HG03097 (cell line): ENCODE results near the gene POLA2.
A peak's percentile ranks its signal among the peaks of the same experiment; 100 is the strongest.

Source experiments
- ATAC-seq: cut with Tn5 transposase; IDR thresholded peaks from one replicate; pipeline ENCODE4 v1.9.1; 2021; ENCODE audit not compliant: unreplicated experiment, low FRiP score

Gene POLA2

DNA sequence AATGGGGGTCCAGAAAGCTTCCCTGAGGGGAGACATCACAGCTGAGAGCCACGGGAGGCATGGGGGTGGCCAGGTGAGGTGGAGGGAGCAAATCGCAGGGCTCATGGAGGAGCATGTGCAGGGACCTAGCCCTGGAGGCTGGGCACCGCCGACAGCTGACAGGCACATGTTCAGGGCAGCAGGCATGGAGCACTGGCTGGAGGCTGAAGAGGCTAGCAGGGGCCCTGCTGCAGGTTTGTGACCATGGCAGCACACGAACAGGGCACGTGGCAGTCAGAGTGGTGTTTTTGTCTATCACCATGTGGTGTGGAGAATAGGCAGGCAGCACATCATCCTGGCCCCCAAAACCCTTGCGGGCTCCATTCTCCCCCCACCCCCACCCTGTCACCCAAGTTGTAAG is 42.9 kb downstream of the POLA2 start:
- no peak for ATAC-seq

GRCh38 chr11:65305501-65306268 is 43.9 kb downstream of the POLA2 start:
- no peak for ATAC-seq

DNA sequence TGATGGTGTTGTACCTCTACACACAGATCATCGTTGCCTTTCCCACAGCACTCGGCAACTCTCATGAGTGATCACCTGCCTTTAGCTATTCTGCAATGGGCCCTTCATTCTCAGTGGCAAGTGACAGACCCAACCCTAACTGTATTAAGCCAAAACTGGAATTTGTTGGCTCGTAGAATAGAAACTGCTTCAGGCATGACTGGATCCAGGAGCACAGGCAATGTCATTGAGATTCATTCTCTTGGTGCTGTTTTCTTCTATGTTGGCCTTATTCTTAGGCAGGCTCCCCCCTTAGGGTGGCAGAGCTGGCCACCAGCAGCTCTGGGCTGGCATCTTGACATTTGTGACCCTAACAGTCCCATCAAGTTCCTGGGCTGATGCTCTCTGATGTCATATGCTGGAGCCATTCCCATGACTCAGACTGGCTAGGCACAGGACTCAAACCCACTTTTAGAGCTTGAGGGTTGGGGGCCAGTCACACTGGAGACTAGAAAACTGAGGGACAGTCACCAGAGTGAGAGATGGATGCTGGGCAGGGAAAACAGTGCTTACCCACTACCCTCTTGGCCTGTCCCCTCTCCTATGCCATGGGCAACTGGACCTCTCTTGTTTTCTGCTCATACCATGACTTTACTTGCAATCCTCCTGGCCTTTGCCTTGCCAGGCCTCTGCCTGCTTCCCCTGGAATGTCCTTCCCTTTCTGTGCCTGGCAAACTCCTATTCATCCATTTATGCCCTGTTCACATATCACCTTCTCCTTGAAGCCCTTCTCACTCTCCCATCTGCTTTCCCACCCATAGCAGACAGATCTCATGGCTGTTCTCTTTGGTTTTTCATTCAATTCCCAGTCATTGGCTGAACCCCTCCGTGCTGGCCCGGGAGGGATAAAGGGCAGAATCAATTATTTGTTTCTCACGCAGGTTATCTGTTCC is 45.8 kb downstream of the POLA2 start:
- ATAC-seq = no peak

GRCh38 chr11:65308281-65308891 is 46.6 kb downstream of the POLA2 start:
- ATAC-seq = no peak

- ATAC-seq = no peak
Measured at GRCh38 chr11:65309006-65309405, 47.2 kb downstream of the POLA2 start.

DNA sequence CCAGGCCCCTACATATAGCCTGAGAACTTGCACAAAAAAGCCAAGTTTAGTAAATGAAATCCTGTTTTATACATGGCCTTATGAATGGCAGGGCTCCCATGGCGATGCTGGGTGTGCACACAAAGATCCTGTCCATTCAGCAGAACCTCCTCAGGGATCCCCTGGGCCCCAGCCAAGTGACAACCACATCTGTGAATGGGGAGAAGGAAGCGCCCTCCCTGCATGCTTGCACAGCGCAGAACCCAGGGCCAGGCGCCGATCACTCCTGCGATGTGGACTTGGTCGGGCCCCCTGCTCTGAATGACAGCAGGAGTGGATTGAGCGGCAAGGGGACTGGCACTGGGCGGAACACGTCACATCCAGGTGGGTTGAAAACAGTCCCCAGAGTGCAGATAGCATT is 48.5 kb downstream of the POLA2 start:
- ATAC-seq = no peak

- no peak for ATAC-seq
Measured at GRCh38 chr11:65310736-65311135, 49.0 kb downstream of the POLA2 start.

GRCh38 chr11:65311170-65311678 is 49.5 kb downstream of the POLA2 start:
- no peak for ATAC-seq

DNA sequence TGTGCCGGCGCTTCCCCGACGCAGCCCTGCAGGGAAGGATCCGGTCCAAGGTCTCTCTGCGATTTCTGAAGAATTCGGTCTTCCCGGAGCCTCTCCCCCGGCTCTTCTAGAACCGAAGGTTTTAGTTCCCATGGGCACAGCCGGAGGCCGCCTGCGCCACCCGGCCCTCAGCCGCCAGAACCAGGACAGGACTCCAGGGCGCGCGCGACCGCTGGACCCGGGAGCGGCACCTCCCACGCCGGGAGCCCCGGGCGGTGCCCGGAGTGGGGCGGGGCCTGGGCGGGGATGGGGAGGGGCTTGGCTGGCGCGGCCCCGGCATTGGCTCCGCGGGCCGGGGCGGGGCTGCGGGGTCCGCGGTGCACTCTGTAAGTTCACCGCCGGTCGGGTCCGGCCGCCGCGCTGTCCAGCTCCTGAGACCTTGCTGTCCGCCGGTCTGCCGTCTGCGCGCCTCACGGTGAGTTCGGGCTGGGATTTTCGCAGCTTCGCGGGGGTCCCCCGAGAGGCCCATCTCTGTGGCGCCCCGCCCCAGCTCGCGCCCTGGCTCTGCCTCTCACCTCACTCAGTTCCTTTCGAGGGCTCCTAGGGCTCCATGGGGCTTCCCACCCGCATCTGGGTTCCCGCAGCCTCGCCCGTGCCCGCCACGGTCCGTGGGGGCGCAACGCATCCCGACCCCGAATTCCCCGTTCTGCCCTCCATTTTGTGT is 52.9 kb downstream of the POLA2 start, which contains the start of gene CDC42EP2:
Gene CDC42EP2 (plus strand): TSS at position 366 of the 703 bp plus-strand sequence. CDS start 6,033 bp downstream, outside the sequence.
- peak; percentile 78 for ATAC-seq

DNA sequence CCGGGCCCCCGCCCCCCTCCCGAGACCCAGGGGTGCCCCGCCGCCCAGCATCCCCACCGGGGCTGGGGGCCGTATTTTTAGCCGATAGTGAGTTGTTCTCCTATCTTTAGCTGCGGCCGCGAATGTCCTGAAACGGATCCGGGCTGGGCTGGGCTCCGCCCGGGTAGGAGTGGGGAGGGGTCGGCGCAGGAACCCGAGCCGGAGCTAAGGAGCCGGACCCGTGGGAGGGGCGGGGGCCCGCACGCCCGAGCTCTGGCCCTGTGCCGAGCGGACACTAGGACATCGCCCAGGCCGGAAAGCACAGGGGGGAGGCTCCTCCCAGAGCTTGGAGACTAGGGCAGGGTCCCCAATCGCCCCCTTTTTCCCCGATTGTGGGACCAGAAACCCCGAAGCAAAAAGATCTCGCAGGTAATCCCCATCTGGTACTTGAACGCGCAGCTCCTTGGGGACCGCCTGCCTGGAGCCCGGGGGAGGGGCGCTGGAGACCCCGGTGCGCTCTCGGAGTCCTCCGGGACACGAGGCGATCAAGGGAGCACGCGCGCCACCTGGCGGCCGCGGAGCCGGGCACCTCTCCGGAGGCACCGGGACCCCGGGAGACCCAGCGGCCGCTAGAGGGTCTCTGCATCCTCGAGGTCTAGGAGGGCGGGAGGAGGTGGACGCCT is 53.6 kb downstream of the POLA2 start:
- ATAC-seq = no peak

- no peak for ATAC-seq
Measured at GRCh38 chr11:65315866-65316226, 54.1 kb downstream of the POLA2 start.

DNA sequence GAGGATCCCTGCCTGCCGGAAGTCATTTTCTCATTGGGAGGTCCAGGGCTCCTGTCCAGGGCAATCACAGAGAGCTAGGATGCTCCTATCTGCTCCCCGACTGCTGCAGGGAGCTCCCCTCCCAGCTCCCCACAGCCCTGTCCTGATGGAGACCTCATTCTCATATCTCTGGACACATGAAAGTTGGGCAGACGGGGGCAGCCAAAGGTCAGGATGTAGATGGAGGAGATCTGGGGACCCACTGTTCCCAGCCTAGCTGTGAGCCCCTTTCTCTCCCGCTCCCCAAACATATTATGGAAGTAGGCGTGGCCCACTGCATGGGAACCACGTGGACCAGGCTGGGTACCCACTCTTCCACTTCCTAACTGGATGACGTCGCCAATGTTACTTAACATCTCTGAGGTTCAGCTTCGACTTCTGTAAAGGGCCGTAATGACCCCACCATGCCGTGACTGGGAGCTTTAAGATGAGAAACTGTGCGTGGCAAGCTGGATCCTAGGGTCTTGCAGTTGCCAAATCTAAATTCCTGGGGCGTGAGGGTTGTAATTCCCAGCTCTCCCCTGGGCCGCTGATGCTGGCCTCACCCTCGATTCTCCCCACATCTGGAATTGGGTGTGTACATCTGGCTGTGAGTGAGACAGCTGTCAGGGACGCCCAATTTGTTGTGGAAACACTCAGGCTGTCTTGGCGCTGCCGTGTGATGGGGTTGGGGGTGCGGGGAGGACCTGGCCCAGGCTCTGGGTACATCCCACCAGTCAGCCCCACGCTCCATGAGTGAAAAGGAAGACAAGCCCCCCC is 54.7 kb downstream of the POLA2 start:
- no peak for ATAC-seq

DNA sequence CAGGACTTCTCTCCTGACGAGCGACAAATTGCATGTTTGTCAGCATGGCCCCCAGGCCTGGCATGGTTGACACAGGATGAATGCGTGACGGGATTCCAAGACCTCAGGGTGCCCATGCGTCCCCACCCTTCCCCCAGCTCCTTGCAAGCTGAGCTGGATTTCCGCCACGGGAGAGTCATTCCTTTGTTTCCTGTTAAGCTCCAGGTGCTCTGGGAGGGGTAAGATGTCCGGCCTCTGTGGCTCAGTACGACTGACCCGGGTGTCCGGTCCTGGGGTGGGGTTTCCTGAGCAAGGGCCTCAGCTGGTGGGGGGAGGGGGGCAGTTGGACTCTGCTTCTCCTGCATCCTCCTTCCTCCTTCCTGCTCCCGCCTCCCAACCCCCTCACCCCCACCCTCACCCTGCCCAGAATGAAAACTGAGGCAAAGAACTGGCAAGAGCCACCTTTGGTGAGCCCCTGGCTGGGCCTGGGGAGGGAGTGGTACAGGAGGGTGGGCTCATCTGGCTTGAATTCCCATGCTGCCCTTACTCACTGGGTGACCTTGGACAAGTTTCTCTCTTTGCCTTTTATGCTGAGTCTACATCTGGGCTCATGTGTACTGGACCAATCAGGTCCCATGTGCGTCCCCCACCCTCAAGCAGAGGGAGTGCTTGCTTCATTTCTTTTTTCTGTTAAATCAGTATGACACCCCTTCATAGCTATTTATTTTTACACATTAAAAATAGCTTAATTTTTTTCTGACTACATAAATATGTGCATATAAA is 55.4 kb downstream of the POLA2 start:
- no peak for ATAC-seq

GRCh38 chr11:65320386-65321075 is 58.8 kb downstream of the POLA2 start:
- ATAC-seq = no peak

DNA sequence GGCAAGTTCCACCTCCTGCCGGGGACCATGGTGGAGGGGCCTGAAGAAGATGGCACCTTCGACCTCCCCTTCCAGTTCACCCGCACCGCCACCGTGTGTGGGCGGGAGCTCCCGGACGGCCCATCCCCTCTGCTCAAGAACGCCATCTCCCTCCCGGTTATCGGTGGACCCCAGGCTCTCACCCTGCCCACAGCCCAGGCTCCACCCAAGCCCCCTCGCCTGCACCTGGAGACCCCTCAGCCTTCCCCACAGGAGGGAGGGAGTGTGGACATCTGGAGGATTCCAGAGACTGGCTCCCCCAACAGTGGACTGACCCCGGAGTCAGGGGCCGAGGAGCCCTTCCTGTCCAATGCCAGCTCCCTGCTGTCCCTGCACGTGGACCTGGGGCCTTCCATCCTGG is 59.3 kb downstream of the POLA2 start:
- no peak for ATAC-seq

DNA sequence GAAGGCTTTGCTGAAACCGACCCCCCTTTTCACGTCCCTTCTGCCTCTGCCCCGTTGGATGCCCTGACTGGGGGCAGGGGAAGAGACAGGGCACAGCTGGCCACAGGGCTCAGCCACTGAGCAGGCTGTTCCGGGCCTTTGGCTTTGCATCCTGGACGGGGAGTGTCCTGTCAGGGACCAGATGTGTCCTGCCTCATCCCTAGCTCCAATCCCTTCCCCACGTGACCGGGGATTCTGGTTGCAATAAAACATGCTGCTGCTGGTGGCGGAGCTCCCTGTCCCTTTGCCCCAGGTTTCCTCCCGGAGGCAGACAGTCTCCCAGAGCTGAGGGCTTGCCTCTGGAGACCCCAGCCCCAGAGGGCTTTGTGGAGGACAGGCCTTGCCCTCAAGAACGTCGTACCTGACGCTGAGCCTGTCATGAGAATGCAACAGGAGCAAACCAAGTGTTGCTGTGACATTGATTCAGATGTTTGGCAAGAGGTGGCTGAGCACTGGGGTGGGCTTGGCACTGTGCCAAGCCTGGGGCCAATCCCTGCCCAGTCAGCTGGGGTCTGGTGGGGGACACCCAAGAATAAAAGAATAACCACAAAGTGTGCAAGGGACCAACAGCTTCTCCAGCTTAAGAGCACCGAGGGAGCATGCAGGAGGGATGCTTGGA is 60.2 kb downstream of the POLA2 start:
- no peak for ATAC-seq

DNA sequence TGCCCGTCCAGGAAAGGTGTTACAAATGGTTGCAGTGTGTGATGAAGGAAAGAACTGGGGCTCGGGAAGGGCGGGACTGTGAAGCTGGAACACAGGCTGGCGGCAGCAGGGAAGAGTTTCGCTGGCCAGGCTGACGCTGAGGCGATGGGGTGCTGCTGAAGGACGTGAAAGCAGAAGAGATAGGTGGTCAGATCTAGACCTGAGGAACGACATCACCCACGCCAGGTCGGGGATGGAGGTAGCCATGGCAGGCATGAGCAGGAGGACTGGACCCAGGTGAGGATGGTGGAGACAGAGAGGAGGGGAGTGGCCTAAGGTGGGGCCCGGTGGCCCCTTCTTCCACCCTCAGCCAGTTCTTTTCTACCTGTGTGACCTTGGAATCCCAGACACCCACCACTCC is 62.1 kb downstream of the POLA2 start:
- ATAC-seq = no peak
